ENCODE measurements around the gene CDH11. TPM values are rescaled to one million over a fixed set of nuclear protein-coding genes. Genes with fewer than 3 reads are reported as not detected.

CDH11 gene
- polyA plus RNA-seq (2013, experiment 1 of 4) = 122 TPM
- polyA plus RNA-seq (2013, experiment 2 of 4) = 93.4 TPM
- polyA plus RNA-seq (2013, experiment 3 of 4) = 73.9 TPM
- polyA plus RNA-seq (2013, experiment 4 of 4) = 76.4 TPM

- Histone ChIP-seq H3K27me3 (ENCODE audit: control insufficient read depth, insufficient read depth, low read length, poor library complexity, severe bottlenecking) (peaks cover 56% of the 10 kb centered on the region), H3K4me1 (ENCODE audit: control insufficient read depth, insufficient read depth, low read length) (peaks cover 21% of the 10 kb centered on the region), H3K9me3 (ENCODE audit: control insufficient read depth, low read length) (no peaks in the 10 kb centered on the region), H3K36me3 (ENCODE audit: control insufficient read depth, insufficient read depth, low read length) (no peaks in the 10 kb centered on the region), H3K27ac (ENCODE audit: insufficient read depth, low read depth, low read length, poor library complexity, severe bottlenecking) (no peak within 1 kb of the TSS), H3K4me3 (ENCODE audit: insufficient read depth, low read depth, low read length) (peak within 1 kb of the TSS; percentile 82)
- 0% methylated on average over 52 to 67 of the region's 69 CpGs for WGBS, 2 experiments
These were observed at the start of gene CDH11 for GRCh38 chr16:65121870-65122723. TSS of gene CDH11 (minus strand) at chr16:65122063. CDS start at chr16:65004869, 117,194 bp downstream.

- H3K27ac ChIP-seq (ENCODE audit: insufficient read depth, low read depth, low read length, poor library complexity, severe bottlenecking) = no peak overlapping the region
- H3K4me3 ChIP-seq (ENCODE audit: insufficient read depth, low read depth, low read length) = no peak overlapping the region
- 8 to 14% methylated on average over 3 of the region's 3 CpGs for WGBS, 2 experiments
- H3K36me3 ChIP-seq (ENCODE audit: control insufficient read depth, insufficient read depth, low read length) = no peaks in the 10 kb centered on the region
- no peaks in the 10 kb centered on the region for H3K9me3 ChIP-seq (ENCODE audit: control insufficient read depth, low read length)
- peaks cover 11% of the 10 kb centered on the region for H3K4me1 ChIP-seq (ENCODE audit: control insufficient read depth, insufficient read depth, low read length)
- H3K27me3 ChIP-seq (ENCODE audit: control insufficient read depth, insufficient read depth, low read length, poor library complexity, severe bottlenecking) = no peaks in the 10 kb centered on the region
These were observed 32.5 kb upstream of the CDH11 start for GRCh38 chr16:65154321-65154720.

GRCh38 chr16:65153365-65154105, 31.7 kb upstream of the CDH11 start:
- Histone ChIP-seq H3K27me3 (ENCODE audit: control insufficient read depth, insufficient read depth, low read length, poor library complexity, severe bottlenecking) (no peaks in the 10 kb centered on the region), H3K4me1 (ENCODE audit: control insufficient read depth, insufficient read depth, low read length) (peaks cover 11% of the 10 kb centered on the region), H3K9me3 (ENCODE audit: control insufficient read depth, low read length) (no peaks in the 10 kb centered on the region), H3K27ac (ENCODE audit: insufficient read depth, low read depth, low read length, poor library complexity, severe bottlenecking) (no peak overlapping the region), H3K4me3 (ENCODE audit: insufficient read depth, low read depth, low read length) (no peak overlapping the region), H3K36me3 (ENCODE audit: control insufficient read depth, insufficient read depth, low read length) (no peaks in the 10 kb centered on the region)
- 74 to 78% methylated on average over 1 of the region's 1 CpG for WGBS, 2 experiments

GRCh38 chr16:65148804-65149203, 26.9 kb upstream of the CDH11 start:
- Histone ChIP-seq H3K4me1 (ENCODE audit: control insufficient read depth, insufficient read depth, low read length) (peaks cover 8% of the 10 kb centered on the region), H3K27ac (ENCODE audit: insufficient read depth, low read depth, low read length, poor library complexity, severe bottlenecking) (no peak overlapping the region), H3K36me3 (ENCODE audit: control insufficient read depth, insufficient read depth, low read length) (no peaks in the 10 kb centered on the region), H3K9me3 (ENCODE audit: control insufficient read depth, low read length) (no peaks in the 10 kb centered on the region), H3K4me3 (ENCODE audit: insufficient read depth, low read depth, low read length) (no peak overlapping the region), H3K27me3 (ENCODE audit: control insufficient read depth, insufficient read depth, low read length, poor library complexity, severe bottlenecking) (no peaks in the 10 kb centered on the region)

- Histone ChIP-seq H3K27me3 (ENCODE audit: control insufficient read depth, insufficient read depth, low read length, poor library complexity, severe bottlenecking) (no peaks in the 10 kb centered on the region), H3K4me1 (ENCODE audit: control insufficient read depth, insufficient read depth, low read length) (no peaks in the 10 kb centered on the region), H3K4me3 (ENCODE audit: insufficient read depth, low read depth, low read length) (no peak overlapping the region), H3K9me3 (ENCODE audit: control insufficient read depth, low read length) (no peaks in the 10 kb centered on the region), H3K27ac (ENCODE audit: insufficient read depth, low read depth, low read length, poor library complexity, severe bottlenecking) (no peak overlapping the region), H3K36me3 (ENCODE audit: control insufficient read depth, insufficient read depth, low read length) (no peaks in the 10 kb centered on the region)
- WGBS, 2 experiments = 97 to 100% methylated on average over 3 of the region's 3 CpGs
These were observed 20.4 kb upstream of the CDH11 start for GRCh38 chr16:65142276-65142675.

- no peaks in the 10 kb centered on the region for H3K36me3 ChIP-seq (ENCODE audit: control insufficient read depth, insufficient read depth, low read length)
- H3K27ac ChIP-seq (ENCODE audit: insufficient read depth, low read depth, low read length, poor library complexity, severe bottlenecking) = no peak overlapping the region
- H3K9me3 ChIP-seq (ENCODE audit: control insufficient read depth, low read length) = no peaks in the 10 kb centered on the region
- no peaks in the 10 kb centered on the region for H3K4me1 ChIP-seq (ENCODE audit: control insufficient read depth, insufficient read depth, low read length)
- H3K4me3 ChIP-seq (ENCODE audit: insufficient read depth, low read depth, low read length) = no peak overlapping the region
- 91 to 95% methylated on average over 2 of the region's 2 CpGs for WGBS, 2 experiments
- H3K27me3 ChIP-seq (ENCODE audit: control insufficient read depth, insufficient read depth, low read length, poor library complexity, severe bottlenecking) = no peaks in the 10 kb centered on the region
These were observed 14.8 kb upstream of the CDH11 start for GRCh38 chr16:65136681-65137080.

GRCh38 chr16:65126845-65127624, 5.2 kb upstream of the CDH11 start:
- H3K9me3 ChIP-seq (ENCODE audit: control insufficient read depth, low read length) = no peaks in the 10 kb centered on the region
- peaks cover 3% of the 10 kb centered on the region for H3K4me1 ChIP-seq (ENCODE audit: control insufficient read depth, insufficient read depth, low read length)
- no peaks in the 10 kb centered on the region for H3K36me3 ChIP-seq (ENCODE audit: control insufficient read depth, insufficient read depth, low read length)
- no peak overlapping the region for H3K4me3 ChIP-seq (ENCODE audit: insufficient read depth, low read depth, low read length)
- H3K27me3 ChIP-seq (ENCODE audit: control insufficient read depth, insufficient read depth, low read length, poor library complexity, severe bottlenecking) = peaks cover 35% of the 10 kb centered on the region
- H3K27ac ChIP-seq (ENCODE audit: insufficient read depth, low read depth, low read length, poor library complexity, severe bottlenecking) = no peak overlapping the region
- WGBS, 2 experiments = 91 to 96% methylated on average over 6 of the region's 6 CpGs

- no peaks in the 10 kb centered on the region for H3K36me3 ChIP-seq (ENCODE audit: control insufficient read depth, insufficient read depth, low read length)
- H3K4me1 ChIP-seq (ENCODE audit: control insufficient read depth, insufficient read depth, low read length) = peaks cover 3% of the 10 kb centered on the region
- no peak overlapping the region for H3K4me3 ChIP-seq (ENCODE audit: insufficient read depth, low read depth, low read length)
- H3K9me3 ChIP-seq (ENCODE audit: control insufficient read depth, low read length) = no peaks in the 10 kb centered on the region
- peaks cover 44% of the 10 kb centered on the region for H3K27me3 ChIP-seq (ENCODE audit: control insufficient read depth, insufficient read depth, low read length, poor library complexity, severe bottlenecking)
- WGBS, 2 experiments = 74 to 75% methylated on average over 5 of the region's 5 CpGs
- no peak overlapping the region for H3K27ac ChIP-seq (ENCODE audit: insufficient read depth, low read depth, low read length, poor library complexity, severe bottlenecking)
These were observed 4.0 kb upstream of the CDH11 start for GRCh38 chr16:65125871-65126270.

- no peaks in the 10 kb centered on the region for H3K36me3 ChIP-seq (ENCODE audit: control insufficient read depth, insufficient read depth, low read length)
- H3K9me3 ChIP-seq (ENCODE audit: control insufficient read depth, low read length) = no peaks in the 10 kb centered on the region
- H3K4me1 ChIP-seq (ENCODE audit: control insufficient read depth, insufficient read depth, low read length) = peaks cover 3% of the 10 kb centered on the region
- H3K27ac ChIP-seq (ENCODE audit: insufficient read depth, low read depth, low read length, poor library complexity, severe bottlenecking) = no peak overlapping the region
- H3K4me3 ChIP-seq (ENCODE audit: insufficient read depth, low read depth, low read length) = no peak overlapping the region
- WGBS, 2 experiments = 86 to 99% methylated on average over 1 to 2 of the region's 2 CpGs
- peaks cover 50% of the 10 kb centered on the region for H3K27me3 ChIP-seq (ENCODE audit: control insufficient read depth, insufficient read depth, low read length, poor library complexity, severe bottlenecking)
These were observed 3.5 kb upstream of the CDH11 start for GRCh38 chr16:65125322-65125721.
